Measurements from ENCODE around the gene LFNG.
"Not testable (repeated sequence)": the region's sequence is repeated elsewhere in the genome, so short reads cannot be mapped to it uniquely, and the experiment has no call there.

Gene LFNG

GRCh38 chr7:2531796-2532110 is 12.2 kb downstream of the LFNG start:
- not testable (repeated sequence) for DNase-seq

- not testable (repeated sequence) for DNase-seq
These were observed 12.7 kb downstream of the LFNG start for GRCh38 chr7:2532199-2532772.

GRCh38 chr7:2532816-2533215 is 13.2 kb downstream of the LFNG start:
- not testable (repeated sequence) for DNase-seq

GRCh38 chr7:2533566-2533965 is 14.0 kb downstream of the LFNG start:
- DNase-seq, result not testable (repeated sequence)

GRCh38 chr7:2534214-2534613 is 14.6 kb downstream of the LFNG start:
- not testable (repeated sequence) for DNase-seq

GRCh38 chr7:2535872-2536627 is 16.5 kb downstream of the LFNG start:
- not testable (repeated sequence) for DNase-seq

GRCh38 chr7:2537981-2538851 is 18.6 kb downstream of the LFNG start:
- DNase-seq, result no peak

- no peak for DNase-seq
These were observed 19.7 kb downstream of the LFNG start for GRCh38 chr7:2539031-2539911.

- no peak for DNase-seq
These were observed 20.6 kb downstream of the LFNG start for GRCh38 chr7:2540133-2540532.

GRCh38 chr7:2540641-2541051 is 21.1 kb downstream of the LFNG start:
- no peak for DNase-seq

- no peak for DNase-seq
These were observed 21.9 kb downstream of the LFNG start for GRCh38 chr7:2541291-2542010.

- no peak for DNase-seq
These were observed 22.7 kb downstream of the LFNG start for GRCh38 chr7:2542011-2542915.

GRCh38 chr7:2542916-2543871 is 23.6 kb downstream of the LFNG start:
- no peak for DNase-seq

- DNase-seq, result no peak
These were observed 25.1 kb downstream of the LFNG start for GRCh38 chr7:2544541-2545188.

GRCh38 chr7:2545746-2546425 is 26.3 kb downstream of the LFNG start:
- no peak for DNase-seq

- DNase-seq, result no peak
These were observed 27.4 kb downstream of the LFNG start for GRCh38 chr7:2546776-2547586.

- DNase-seq, result no peak
These were observed 31.8 kb downstream of the LFNG start for GRCh38 chr7:2551418-2551817.

- no peak for DNase-seq
These were observed 33.5 kb downstream of the LFNG start for GRCh38 chr7:2553108-2553507.

Measured in NCI-H1092 treated with DMSO at 0.1 percent for 48 hours (cell line).